Measurements from ENCODE around the gene ATG10.

ATG10 gene

GRCh38 chr5:82164977-82165713 is 193.3 kb downstream of the ATG10 start:
- DNase-seq (no peak), ATAC-seq (ENCODE audit: insufficient read depth, low read depth) (no peak)
- no peak overlapping the region for H3K4me2 ChIP-seq (ENCODE audit: insufficient read depth, low read length)
- peaks cover 3% of the 10 kb centered on the region; the same call in 1 of the 2 replicates for H3K36me3 ChIP-seq (ENCODE audit: insufficient read depth, low read length)
- H3K9ac ChIP-seq (ENCODE audit: low read depth, low read length), result peak overlapping the region; percentile 14; the same call in 1 of the 2 replicates
- peak overlapping the region; percentile 64 for H3K27ac ChIP-seq (ENCODE audit: low read length)
- H3K27me3 ChIP-seq (ENCODE audit: insufficient read depth, low read length, poor library complexity), result no peaks in the 10 kb centered on the region
- no peak for TF ChIP-seq CTCF (IDR thresholded peaks at IDR 0.05; ENCODE audit: borderline replicate concordance, extremely low read depth, low read length, poor library complexity, severe bottlenecking)
- TF ChIP-seq EZH2 (IDR thresholded peaks at IDR 0.05; ENCODE audit: borderline replicate concordance, low read depth, low read length, severe bottlenecking), result no peak
- no peaks in the 10 kb centered on the region for H4K20me1 ChIP-seq (ENCODE audit: insufficient read depth, low read length)
- H2AFZ ChIP-seq (ENCODE audit: low read depth, low read length), result peak overlapping the region; percentile 14; the same call in 1 of the 2 replicates
- H3K79me2 ChIP-seq (ENCODE audit: insufficient read depth, low read length), result 0 out of 2 replicates have a peak, but pooled peaks cover 3% of the 10 kb centered on the region
- H3K4me3 ChIP-seq (ENCODE audit: low read depth in 1 of 2, low read length in 2 of 2), result no peak overlapping the region
- H3K9me3 ChIP-seq (ENCODE audit: insufficient read depth, low read length, severe bottlenecking), result no peaks in the 10 kb centered on the region
- H3K4me1 ChIP-seq (ENCODE audit: insufficient read depth, low read length), result peaks cover 23% of the 10 kb centered on the region

GRCh38 chr5:82165740-82166530 is 194.1 kb downstream of the ATG10 start:
- H3K36me3 ChIP-seq (ENCODE audit: insufficient read depth, low read length), result peaks cover 3% of the 10 kb centered on the region; the same call in 1 of the 2 replicates
- ATAC-seq (ENCODE audit: insufficient read depth, low read depth) (peak; percentile 100), DNase-seq (peak; percentile 71)
- H3K27ac ChIP-seq (ENCODE audit: low read length), result peak overlapping the region; percentile 64
- H2AFZ ChIP-seq (ENCODE audit: low read depth, low read length), result peak overlapping the region; percentile 29; the same call in 1 of the 2 replicates
- no peak overlapping the region for H3K4me3 ChIP-seq (ENCODE audit: low read depth in 1 of 2, low read length in 2 of 2)
- H4K20me1 ChIP-seq (ENCODE audit: insufficient read depth, low read length), result no peaks in the 10 kb centered on the region
- no peak overlapping the region for H3K4me2 ChIP-seq (ENCODE audit: insufficient read depth, low read length)
- H3K9ac ChIP-seq (ENCODE audit: low read depth, low read length), result peak overlapping the region; percentile 14; the same call in 1 of the 2 replicates
- TF ChIP-seq CTCF (IDR thresholded peaks at IDR 0.05; ENCODE audit: borderline replicate concordance, extremely low read depth, low read length, poor library complexity, severe bottlenecking) (peak; percentile 90), EZH2 (IDR thresholded peaks at IDR 0.05; ENCODE audit: borderline replicate concordance, low read depth, low read length, severe bottlenecking) (no peak)
- H3K4me1 ChIP-seq (ENCODE audit: insufficient read depth, low read length), result peaks cover 23% of the 10 kb centered on the region
- H3K9me3 ChIP-seq (ENCODE audit: insufficient read depth, low read length, severe bottlenecking), result no peaks in the 10 kb centered on the region
- no peaks in the 10 kb centered on the region for H3K27me3 ChIP-seq (ENCODE audit: insufficient read depth, low read length, poor library complexity)
- H3K79me2 ChIP-seq (ENCODE audit: insufficient read depth, low read length), result 0 out of 2 replicates have a peak, but pooled peaks cover 3% of the 10 kb centered on the region

GRCh38 chr5:82167372-82167935 is 195.6 kb downstream of the ATG10 start:
- DNase-seq (no peak), ATAC-seq (ENCODE audit: insufficient read depth, low read depth) (no peak)
- Histone ChIP-seq H3K27ac (ENCODE audit: low read length) (no peak overlapping the region), H3K4me3 (ENCODE audit: low read depth in 1 of 2, low read length in 2 of 2) (no peak overlapping the region), H3K27me3 (ENCODE audit: insufficient read depth, low read length, poor library complexity) (no peaks in the 10 kb centered on the region), H3K36me3 (ENCODE audit: insufficient read depth, low read length) (peaks cover 3% of the 10 kb centered on the region; the same call in 1 of the 2 replicates), H3K9ac (ENCODE audit: low read depth, low read length) (no peak overlapping the region), H3K79me2 (ENCODE audit: insufficient read depth, low read length) (0 out of 2 replicates have a peak, but pooled peaks cover 3% of the 10 kb centered on the region), H4K20me1 (ENCODE audit: insufficient read depth, low read length) (no peaks in the 10 kb centered on the region), H2AFZ (ENCODE audit: low read depth, low read length) (no peak overlapping the region), H3K4me2 (ENCODE audit: insufficient read depth, low read length) (no peak overlapping the region), H3K9me3 (ENCODE audit: insufficient read depth, low read length, severe bottlenecking) (no peaks in the 10 kb centered on the region), H3K4me1 (ENCODE audit: insufficient read depth, low read length) (peaks cover 23% of the 10 kb centered on the region)
- TF ChIP-seq CTCF (IDR thresholded peaks at IDR 0.05; ENCODE audit: borderline replicate concordance, extremely low read depth, low read length, poor library complexity, severe bottlenecking), result no peak
- no peak for TF ChIP-seq EZH2 (IDR thresholded peaks at IDR 0.05; ENCODE audit: borderline replicate concordance, low read depth, low read length, severe bottlenecking)
